NCI-H2081 (cell line): ENCODE results near the gene IL1RAPL2.

Source experiments
- DNase-seq, 2 experiments: peaks; one replicate each; lab custom pipeline; 2025; lab: John Stamatoyannopoulos, UW

The IL1RAPL2 gene

GRCh38 chrX:105463473-105463872, 897.5 kb downstream of the IL1RAPL2 start:
- DNase-seq = no peak

DNA sequence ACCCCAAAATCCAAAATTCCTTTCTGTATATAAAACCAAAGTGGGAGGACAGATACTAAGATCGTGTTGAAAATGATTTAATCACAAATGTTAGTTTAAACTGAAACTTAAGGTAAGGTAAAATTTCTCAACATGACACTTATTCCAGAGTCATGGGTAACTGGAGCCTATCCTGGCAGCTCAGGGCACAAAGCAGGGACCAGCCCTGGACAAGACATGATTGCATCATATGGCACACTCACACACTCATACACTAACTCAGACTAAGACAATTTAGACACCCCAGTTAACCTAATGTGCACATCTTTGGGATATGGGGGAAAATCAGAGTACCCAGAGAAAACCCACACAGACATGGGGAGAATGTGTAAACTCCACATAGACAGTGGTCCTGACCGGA, 898.6 kb downstream of the IL1RAPL2 start:
- no peak for DNase-seq

- DNase-seq = no peak
These were observed 902.7 kb downstream of the IL1RAPL2 start for GRCh38 chrX:105468741-105469140.

DNA sequence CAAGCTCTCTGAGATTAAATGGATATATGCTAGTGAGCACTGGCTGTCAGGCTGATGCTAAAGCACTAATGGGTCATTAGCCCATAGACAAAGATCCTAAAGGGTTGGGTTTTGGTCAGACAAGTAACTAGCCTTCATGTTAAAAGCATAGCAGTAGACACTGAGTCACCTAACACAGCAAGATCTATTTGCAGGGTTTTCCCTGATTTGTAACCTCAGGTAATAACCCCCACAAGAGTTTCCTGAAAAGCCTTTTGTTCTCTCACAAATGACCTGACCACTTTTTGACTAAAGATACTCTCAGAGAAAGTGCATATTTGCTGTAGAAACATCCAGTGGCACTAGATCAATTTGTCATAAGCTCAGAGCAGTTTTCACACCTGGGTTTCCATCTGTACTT, 905.6 kb downstream of the IL1RAPL2 start:
- no peak for DNase-seq

DNA sequence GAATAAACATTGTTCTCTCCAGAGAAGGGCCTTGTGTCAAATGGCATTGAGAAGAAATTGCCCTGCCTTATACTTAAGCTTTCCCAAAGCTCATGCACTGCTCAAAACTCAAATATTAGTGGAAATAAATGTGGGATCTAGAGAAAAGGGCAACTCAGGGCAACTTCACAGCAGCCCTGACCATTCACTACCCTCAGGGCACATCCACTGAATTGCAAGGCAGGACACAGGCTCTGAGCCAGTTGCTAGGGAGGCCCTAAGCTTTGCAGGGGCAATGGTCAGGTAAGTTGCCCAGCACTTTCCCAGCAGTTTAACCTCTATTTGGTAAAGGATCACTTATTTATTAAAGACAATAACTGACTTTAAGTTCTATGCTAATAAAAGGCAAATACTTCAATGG, 909.8 kb downstream of the IL1RAPL2 start:
- no peak for DNase-seq

GRCh38 chrX:105477351-105477750, 911.4 kb downstream of the IL1RAPL2 start:
- no peak for DNase-seq

DNA sequence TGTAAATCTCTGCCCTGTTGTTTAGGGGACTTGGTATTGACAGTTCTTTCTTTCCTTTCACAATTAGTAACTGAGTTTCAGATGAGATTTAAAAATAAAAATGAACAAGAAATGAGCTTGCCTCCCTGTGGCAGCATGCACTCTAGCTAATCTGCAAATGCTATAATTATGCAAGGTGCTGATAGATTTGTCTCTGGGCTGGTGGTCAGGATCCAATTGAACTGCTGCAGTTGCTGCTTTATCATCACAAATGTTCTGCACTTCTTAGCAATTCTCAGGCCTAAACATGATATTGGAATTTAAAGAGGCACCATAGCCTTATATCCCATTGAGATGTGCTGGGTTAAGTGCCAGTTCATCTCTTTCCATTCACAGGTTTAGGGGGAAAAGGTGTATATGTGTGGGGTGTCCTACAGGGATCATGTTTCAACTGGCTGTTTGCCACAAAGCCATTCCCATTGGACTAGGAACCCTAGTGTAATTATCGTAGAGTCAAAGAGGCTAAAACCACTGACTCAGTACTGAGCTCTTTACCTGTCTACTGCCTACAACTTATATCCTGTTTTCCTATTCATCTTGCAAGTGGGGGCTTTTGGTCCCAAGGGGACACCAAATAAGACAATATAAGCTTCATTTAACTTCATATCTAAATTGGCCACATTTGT, 914.8 kb downstream of the IL1RAPL2 start:
- DNase-seq = no peak

DNA sequence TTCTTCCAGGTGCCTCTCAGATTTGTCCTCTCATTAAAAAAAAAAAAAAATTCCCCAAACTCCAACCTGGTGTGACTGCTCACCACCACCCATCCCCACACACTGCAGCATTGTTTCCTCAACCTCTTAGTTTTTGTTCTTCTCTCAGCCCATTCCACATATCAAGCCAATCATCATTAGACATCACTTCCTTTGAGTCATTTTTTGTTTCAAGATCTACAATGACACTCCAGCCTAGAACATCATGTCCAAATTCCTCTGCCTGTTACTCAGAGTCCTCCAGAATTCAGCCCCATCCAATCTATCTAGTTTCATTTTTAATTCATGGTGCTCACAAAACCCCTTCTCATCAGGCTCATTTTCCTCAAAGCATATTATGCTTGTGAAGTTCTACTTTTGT, 917.0 kb downstream of the IL1RAPL2 start:
- no peak for DNase-seq

GRCh38 chrX:105488716-105489115, 922.7 kb downstream of the IL1RAPL2 start:
- DNase-seq = no peak

- DNase-seq = no peak
These were observed 929.4 kb downstream of the IL1RAPL2 start for GRCh38 chrX:105495376-105495775.

DNA sequence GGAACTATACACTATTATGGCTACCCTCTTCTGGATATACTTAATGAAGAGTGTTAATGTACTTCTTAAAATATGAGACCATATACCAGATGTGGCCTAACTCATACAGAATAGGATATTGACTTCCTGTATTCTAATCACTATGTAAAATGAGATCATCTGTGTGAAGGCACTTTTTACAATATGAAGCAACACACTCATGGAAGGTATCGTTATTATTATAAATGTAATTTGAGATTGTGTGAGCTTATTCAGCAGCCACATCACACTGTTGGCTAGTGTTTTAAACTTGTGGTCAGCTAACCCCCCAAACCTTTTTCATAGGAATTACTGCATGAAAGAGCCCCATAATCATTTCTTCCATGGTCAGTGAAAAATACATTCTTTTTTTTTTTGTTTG, 936.3 kb downstream of the IL1RAPL2 start:
- DNase-seq = no peak

GRCh38 chrX:105515561-105515960, 949.6 kb downstream of the IL1RAPL2 start:
- DNase-seq = no peak

GRCh38 chrX:105526431-105526830, 960.4 kb downstream of the IL1RAPL2 start:
- no peak for DNase-seq

- no peak for DNase-seq
These were observed 961.8 kb downstream of the IL1RAPL2 start for GRCh38 chrX:105527759-105528158.

GRCh38 chrX:105533951-105534350, 968.0 kb downstream of the IL1RAPL2 start:
- DNase-seq = no peak

DNA sequence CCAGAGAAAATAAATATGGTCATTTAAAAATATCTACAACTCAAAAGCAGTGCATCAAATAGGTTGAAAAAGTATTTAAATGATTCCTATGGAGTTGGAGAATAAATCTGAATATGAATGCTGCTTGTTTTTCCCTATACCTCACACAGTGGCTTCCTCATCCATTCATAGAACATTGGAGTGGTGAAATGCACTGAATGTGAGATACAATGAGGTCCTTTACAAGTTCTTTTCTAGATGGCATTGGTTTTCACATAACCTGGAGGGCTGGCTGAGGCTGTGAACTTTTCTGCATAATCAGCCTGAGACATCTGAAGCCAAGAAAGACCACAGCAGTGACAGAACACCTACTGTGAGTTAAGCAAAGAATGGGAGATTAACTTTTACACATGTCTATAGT, 977.3 kb downstream of the IL1RAPL2 start:
- DNase-seq = no peak

DNA sequence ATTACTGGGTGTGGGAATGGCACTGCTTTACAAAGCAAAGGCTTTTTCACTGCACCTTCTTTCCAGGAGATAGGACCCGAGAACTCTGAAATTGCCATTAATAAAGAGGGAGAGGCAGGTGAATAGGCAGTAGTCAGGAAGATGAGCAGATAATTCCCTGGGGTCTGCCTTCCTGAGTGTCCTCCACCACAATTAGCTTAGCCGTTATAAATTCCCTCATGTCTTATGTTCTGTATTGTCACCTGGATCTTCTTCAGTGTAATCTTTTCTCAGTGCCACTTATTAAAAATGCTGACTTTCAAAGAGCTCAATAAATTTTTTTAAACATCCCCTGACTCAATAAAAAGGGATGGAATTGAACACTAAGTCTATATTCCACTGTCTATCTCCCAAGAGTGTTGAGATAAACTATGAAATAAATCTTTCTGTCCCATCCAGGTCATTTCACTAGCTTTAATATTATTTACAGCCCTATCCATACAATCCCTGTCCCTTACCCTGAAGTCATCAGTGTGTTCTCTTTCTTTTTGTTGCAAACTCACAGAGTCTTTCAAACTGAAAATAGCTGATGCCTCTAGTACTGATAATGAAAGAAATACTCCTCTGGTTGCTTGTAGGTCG, 984.2 kb downstream of the IL1RAPL2 start:
- no peak for DNase-seq

DNA sequence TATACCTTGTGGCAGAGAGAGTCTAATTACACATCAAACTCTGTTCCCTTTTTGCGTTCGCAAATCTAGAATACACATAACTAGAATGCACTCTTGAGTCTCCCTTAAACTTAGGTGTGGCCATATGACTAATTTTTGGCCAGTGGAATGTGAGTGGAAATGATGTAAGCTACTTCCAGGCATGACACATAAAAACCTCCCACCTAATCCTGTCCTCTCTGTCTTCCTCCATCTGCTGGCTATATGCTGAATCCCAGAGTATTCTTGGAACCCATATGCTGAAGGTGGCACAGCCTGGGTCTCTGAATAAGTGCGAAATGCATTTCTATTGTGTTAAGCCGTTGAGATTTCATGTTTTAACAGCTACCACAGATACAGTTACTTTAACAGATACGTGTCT, 986.4 kb downstream of the IL1RAPL2 start:
- DNase-seq = no peak

DNA sequence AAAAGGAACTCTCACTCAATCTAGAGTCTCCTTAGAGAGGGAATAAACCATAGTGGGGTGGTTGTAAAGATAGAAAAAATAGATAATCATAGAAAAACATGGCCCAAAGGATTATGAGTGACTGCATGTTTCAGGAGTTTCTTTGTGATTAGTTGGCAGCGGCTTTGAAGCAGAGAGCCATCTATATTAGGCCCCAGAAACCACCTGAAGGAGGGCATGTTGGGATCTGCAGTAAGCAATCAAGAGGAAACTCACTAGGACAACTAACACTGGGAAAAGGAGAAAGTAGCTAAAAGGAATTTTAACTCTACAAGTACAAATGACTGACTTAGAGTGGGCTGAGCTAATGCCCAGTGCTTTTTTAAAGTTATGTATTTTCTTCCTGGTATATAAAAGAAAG, 987.1 kb downstream of the IL1RAPL2 start:
- DNase-seq = no peak

DNA sequence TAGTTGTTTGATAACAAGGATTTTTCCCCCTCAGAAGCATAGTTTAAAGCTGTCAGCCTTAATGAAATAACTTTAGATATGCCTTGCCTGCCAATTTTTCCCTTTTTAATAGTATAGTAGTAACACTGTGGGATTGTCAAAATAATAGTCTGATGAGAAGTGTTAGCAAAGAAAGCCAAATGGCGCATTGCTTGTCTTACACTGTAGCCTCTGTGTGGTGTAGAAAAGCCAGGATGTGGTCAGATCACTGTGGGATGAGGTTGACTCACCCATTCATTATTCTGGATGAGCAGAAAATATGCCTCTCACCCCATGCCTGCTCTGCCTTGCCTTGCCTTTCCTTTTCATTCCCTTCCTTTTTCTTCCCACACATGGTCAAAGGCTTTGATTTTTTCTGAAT, 998.5 kb downstream of the IL1RAPL2 start:
- no peak for DNase-seq

DNA sequence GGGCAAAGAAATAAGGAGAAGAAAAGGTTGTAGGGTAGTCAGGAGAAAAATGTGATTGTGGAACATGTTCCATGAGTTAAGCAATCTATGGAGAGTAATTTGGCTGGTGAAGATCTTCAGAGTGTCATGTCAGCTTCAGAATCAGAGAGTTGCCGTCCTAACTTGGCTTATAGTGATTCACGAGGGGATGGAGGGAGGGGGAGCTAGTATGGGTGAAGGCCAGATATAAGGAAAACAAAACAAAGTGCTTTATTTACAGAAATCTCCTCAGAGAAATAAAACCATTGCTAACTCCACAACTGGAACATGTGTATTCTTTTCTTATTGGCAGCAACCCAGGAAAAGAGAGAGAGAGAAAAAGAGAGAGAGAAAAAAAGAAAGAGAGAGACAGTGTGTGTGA, 999.9 kb downstream of the IL1RAPL2 start:
- DNase-seq = no peak

DNA sequence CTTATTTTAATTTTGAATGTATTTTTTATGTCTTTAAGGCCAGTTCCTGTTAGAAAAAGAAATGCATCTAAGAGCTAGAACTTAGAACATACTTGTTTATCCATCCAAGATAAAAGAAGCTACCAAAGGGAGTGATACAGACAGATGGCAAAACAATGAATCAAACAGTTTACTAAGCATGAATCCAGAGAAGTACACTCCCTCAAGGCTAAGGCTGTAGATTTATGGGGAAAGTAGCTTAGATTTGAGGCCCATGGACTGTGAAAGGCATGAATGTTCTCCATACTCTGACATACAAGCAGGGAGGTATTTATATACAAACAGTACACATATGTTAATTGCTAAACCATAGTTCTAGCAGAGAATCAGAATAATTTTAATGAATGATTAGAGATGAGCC, 1001.1 kb downstream of the IL1RAPL2 start:
- DNase-seq = no peak

GRCh38 chrX:105608745-105609144, 1042.7 kb downstream of the IL1RAPL2 start:
- DNase-seq = no peak

DNA sequence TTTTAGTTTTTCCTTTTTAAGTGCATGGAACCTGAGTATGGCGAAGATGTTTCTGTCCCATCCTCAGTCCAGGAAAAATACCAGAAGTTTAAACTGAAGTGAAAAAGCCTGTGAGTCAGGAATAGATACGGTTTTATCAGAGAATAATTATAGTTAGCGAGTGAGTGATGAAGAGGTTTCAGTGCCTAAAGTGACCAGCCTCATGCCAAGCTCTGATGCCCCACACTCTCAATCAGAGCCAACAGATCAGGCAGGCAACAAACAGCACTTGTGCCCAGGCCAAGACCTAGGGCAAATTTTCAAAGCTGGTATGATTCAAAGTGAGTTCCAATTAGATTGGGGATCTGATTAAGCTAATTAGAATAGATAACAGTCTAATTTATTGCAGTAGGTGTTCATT, 1043.5 kb downstream of the IL1RAPL2 start:
- DNase-seq = no peak
